Liver (tissue), 9 donors: ENCODE data around the gene TFDP1. TPM values are rescaled to one million over a fixed set of nuclear protein-coding genes. Genes with fewer than 3 reads are reported as not detected.

Source experiments
- DNase-seq: peaks from one replicate; pipeline ENCODE4 v3.0.0-alpha.2; 2017; ENCODE audit warnings: low spot score
- H3K27ac ChIP-seq, 2 donors: one replicate each; pipeline ENCODE4 v1.7.0; 2013; ENCODE audit warnings: inconsistent platforms in 2 of 2, low read length in 2 of 2, control low read depth in 1 of 2, low read depth in 1 of 2, mild to moderate bottlenecking in 1 of 2
- H3K27me3 ChIP-seq, 4 donors: one replicate each; pipeline versions ENCODE4 v1.6.1 to v1.7.0; 2013; ENCODE audit warnings: low read length in 3 of 4, inconsistent platforms in 1 of 4, mild to moderate bottlenecking in 1 of 4, moderate library complexity in 1 of 4; ENCODE audit not compliant: control insufficient read depth in 4 of 4, insufficient read depth in 4 of 4
- H3K36me3 ChIP-seq, 4 donors: one replicate each; pipeline versions ENCODE4 v1.6.1 to v1.7.0; 2013; ENCODE audit warnings: low read length in 3 of 4, mild to moderate bottlenecking in 3 of 4, low read depth in 1 of 4, moderate library complexity in 1 of 4; ENCODE audit not compliant: control insufficient read depth in 4 of 4, insufficient read depth in 3 of 4
- H3K4me1 ChIP-seq, 4 donors: one replicate each; pipeline versions ENCODE4 v1.6.1 to v1.7.0; 2013; ENCODE audit warnings: low read length in 3 of 4, mild to moderate bottlenecking in 3 of 4, moderate library complexity in 1 of 4; ENCODE audit not compliant: control insufficient read depth in 4 of 4, insufficient read depth in 4 of 4
- H3K4me3 ChIP-seq, 3 donors: one replicate each; pipeline versions ENCODE4 v1.6.1 to v1.7.0; 2013; ENCODE audit warnings: low read length in 3 of 3, control low read depth in 1 of 3, low read depth in 1 of 3, mild to moderate bottlenecking in 1 of 3
- H3K9ac ChIP-seq, 2 donors: one replicate each; pipeline ENCODE4 v1.7.0; 2013; ENCODE audit warnings: low read length in 2 of 2, mild to moderate bottlenecking in 2 of 2, moderate library complexity in 2 of 2, control low read depth in 1 of 2, low read depth in 1 of 2
- H3K9me3 ChIP-seq, 4 donors: one replicate each; pipeline versions ENCODE4 v1.6.1 to v1.7.0; 2013; ENCODE audit warnings: low read length in 3 of 4; ENCODE audit not compliant: control insufficient read depth in 4 of 4
- FOXA1 ChIP-seq: IDR thresholded peaks from 2 replicates; pipeline ENCODE4 v1.6.1; 2016; ENCODE audit warnings: antibody characterized with exemption
- FOXA2 ChIP-seq: IDR thresholded peaks from 2 replicates; pipeline ENCODE4 v1.6.1; 2016; ENCODE audit warnings: antibody characterized with exemption
- HNF4G ChIP-seq: IDR thresholded peaks from 2 replicates; pipeline ENCODE4 v1.6.1; 2016; ENCODE audit warnings: antibody characterized with exemption
- JUND ChIP-seq, 2 donors: IDR thresholded peaks; 2 replicates each; pipeline ENCODE4 v1.6.1; 2016; ENCODE audit warnings: antibody characterized with exemption in 2 of 2
- NR2F2 ChIP-seq: IDR thresholded peaks from 2 replicates; pipeline ENCODE4 v1.6.1; 2016; ENCODE audit warnings: antibody characterized with exemption
- RAD21 ChIP-seq, 2 donors: IDR thresholded peaks; 2 replicates each; pipeline ENCODE4 v1.6.1; 2016; ENCODE audit warnings: antibody characterized with exemption in 2 of 2, mild to moderate bottlenecking in 2 of 2
- RXRA ChIP-seq, 2 donors: IDR thresholded peaks; 2 replicates each; pipeline ENCODE4 v1.6.1; 2017 to 2018; ENCODE audit warnings: antibody characterized with exemption in 2 of 2, mild to moderate bottlenecking in 1 of 2
- SP1 ChIP-seq: IDR thresholded peaks from 2 replicates; pipeline ENCODE4 v1.6.1; 2018; ENCODE audit warnings: antibody characterized with exemption, mild to moderate bottlenecking
- TAF1 ChIP-seq: conservative IDR thresholded peaks from 2 replicates; pipeline ENCODE4 v1.6.1; 2016; ENCODE audit warnings: antibody characterized with exemption, mild to moderate bottlenecking
- YY1 ChIP-seq: IDR thresholded peaks from 2 replicates; pipeline ENCODE4 v1.6.1; 2016; ENCODE audit warnings: antibody characterized with exemption, mild to moderate bottlenecking
- whole genome bisulfite sequencing: extraction: QIAGEN DNeasy Blood & Tissue Kit; methylation state at CpG from one replicate; pipeline ENCODE4 v1.1.7; 2013; 5-methylcytosine and 5-hydroxymethylcytosine counted together
- polyA plus RNA-seq, 2 donors: library from polyadenylated mRNA; stranded (reverse) in 1 of 2; unstranded in 1 of 2; fragments of 200-250 nt in 1 of 2; fragments of >200 nt in 1 of 2; fragmentation: Nextera tagmentation in 1 of 2; extraction: Ambion mirVana in 1 of 2; gene quantifications; one replicate each; pipeline versions ENCODE4 v1.2.1 to v1.2.3, GENCODE V29; 2013 to 2015
- total RNA-seq, 2 donors: library from RNA; depleted of rRNA; stranded (reverse); fragments of >200 nt; gene quantifications; one replicate each; pipeline ENCODE4 v1.2.3, GENCODE V29; 2014
- TF ChIP-seq, protein P1 (sequence below): IDR thresholded peaks from 2 replicates; pipeline ENCODE4 v1.6.1; 2016; ENCODE audit warnings: antibody characterized with exemption
- TF ChIP-seq, protein P2 (sequence below): IDR thresholded peaks from 2 replicates; pipeline ENCODE4 v1.6.1; 2016; ENCODE audit warnings: antibody characterized with exemption
- TF ChIP-seq, protein P3 (sequence below): IDR thresholded peaks from 2 replicates; pipeline ENCODE4 v1.6.1; 2016; ENCODE audit warnings: antibody characterized with exemption
- TF ChIP-seq, protein P4 (sequence below): fragments of 150-350 bp; IDR thresholded peaks from 2 replicates; pipeline ENCODE4 v1.5.1; 2017; ENCODE audit warnings: improper control_type of control experiment, low read depth, low read length; ENCODE audit not compliant: missing input control
- TF ChIP-seq, protein P5 (sequence below): IDR thresholded peaks from 2 replicates; pipeline ENCODE4 v1.6.1; 2016; ENCODE audit warnings: antibody characterized with exemption, mild to moderate bottlenecking
- donor health status: healthy.
- donor health status: healthy.
- donor health status: healthy.
- donor health status: healthy.
- donor health status: healthy.

Gene TFDP1
- total and polyA plus RNA-seq, 4 donors: 9.9 to 140 (median 17.8) TPM

DNA sequence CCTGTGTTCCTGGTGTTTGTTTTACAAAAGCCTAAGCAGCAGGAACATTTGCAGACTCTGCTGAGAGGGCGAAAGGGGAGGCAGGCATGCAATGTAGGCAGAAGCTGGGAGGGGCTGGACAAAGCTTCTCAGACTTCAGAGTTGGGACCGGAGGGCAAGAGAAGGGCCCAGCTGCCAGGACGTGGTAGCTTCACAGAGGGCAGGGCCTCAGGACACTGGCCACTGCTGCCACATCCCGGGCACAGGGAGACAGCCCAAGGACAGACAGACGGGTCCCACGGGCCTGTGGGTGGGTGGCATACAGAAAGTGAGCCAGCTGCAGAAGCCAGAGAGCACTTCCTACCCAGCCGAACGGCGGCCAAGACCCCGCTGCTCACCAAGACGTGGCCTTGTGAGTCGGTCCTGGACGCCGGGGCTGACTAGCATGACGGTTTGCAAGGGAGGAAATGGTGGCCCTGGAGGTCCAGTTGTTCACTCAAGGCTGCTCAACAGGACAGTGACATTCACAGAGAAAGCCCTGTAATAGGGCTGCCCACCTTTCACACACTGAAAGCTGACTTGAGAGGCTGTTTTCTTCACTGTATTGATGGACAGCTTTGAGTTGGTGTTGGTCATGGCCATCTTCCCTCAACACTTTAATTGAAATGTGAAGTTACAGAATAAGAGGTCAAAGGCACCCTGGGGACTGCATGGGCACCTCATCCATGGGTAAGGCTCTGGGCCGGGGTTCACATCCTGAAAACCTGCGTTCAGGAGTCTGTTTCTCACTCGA, 23.7 kb upstream of the TFDP1 start:
- WGBS: 94% methylated on average over 18 of the region's 18 CpGs
- Histone ChIP-seq H3K27me3 (no peaks in the 10 kb centered on the region), H3K4me3 (no peak overlapping the region), H3K9me3 (no peaks in the 10 kb centered on the region), H3K9ac (no peak overlapping the region), H3K27ac (no peak overlapping the region), H3K36me3 (no peaks in the 10 kb centered on the region), H3K4me1 (peaks cover 0 to 9% (median 7%) of the 10 kb centered on the region in 4 donors)
- no peak for TF ChIP-seq TAF1
- TF ChIP-seq RXRA (IDR thresholded peaks at IDR 0.05): no peak
- no peak for TF ChIP-seq HNF4G
- TF ChIP-seq, protein P1, sequence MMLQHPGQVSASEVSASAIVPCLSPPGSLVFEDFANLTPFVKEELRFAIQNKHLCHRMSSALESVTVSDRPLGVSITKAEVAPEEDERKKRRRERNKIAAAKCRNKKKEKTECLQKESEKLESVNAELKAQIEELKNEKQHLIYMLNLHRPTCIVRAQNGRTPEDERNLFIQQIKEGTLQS: no peak
- no peak for TF ChIP-seq YY1
- TF ChIP-seq SP1: no peak
- no peak for TF ChIP-seq JUND (IDR thresholded peaks at IDR 0.05)
- TF ChIP-seq, protein P2, sequence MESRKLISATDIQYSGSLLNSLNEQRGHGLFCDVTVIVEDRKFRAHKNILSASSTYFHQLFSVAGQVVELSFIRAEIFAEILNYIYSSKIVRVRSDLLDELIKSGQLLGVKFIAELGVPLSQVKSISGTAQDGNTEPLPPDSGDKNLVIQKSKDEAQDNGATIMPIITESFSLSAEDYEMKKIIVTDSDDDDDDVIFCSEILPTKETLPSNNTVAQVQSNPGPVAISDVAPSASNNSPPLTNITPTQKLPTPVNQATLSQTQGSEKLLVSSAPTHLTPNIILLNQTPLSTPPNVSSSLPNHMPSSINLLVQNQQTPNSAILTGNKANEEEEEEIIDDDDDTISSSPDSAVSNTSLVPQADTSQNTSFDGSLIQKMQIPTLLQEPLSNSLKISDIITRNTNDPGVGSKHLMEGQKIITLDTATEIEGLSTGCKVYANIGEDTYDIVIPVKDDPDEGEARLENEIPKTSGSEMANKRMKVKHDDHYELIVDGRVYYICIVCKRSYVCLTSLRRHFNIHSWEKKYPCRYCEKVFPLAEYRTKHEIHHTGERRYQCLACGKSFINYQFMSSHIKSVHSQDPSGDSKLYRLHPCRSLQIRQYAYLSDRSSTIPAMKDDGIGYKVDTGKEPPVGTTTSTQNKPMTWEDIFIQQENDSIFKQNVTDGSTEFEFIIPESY: no peak
- no peak for TF ChIP-seq FOXA2
- TF ChIP-seq, protein P3, sequence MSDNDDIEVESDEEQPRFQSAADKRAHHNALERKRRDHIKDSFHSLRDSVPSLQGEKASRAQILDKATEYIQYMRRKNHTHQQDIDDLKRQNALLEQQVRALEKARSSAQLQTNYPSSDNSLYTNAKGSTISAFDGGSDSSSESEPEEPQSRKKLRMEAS: no peak
- no peak for TF ChIP-seq NR2F2
- TF ChIP-seq, protein P4, sequence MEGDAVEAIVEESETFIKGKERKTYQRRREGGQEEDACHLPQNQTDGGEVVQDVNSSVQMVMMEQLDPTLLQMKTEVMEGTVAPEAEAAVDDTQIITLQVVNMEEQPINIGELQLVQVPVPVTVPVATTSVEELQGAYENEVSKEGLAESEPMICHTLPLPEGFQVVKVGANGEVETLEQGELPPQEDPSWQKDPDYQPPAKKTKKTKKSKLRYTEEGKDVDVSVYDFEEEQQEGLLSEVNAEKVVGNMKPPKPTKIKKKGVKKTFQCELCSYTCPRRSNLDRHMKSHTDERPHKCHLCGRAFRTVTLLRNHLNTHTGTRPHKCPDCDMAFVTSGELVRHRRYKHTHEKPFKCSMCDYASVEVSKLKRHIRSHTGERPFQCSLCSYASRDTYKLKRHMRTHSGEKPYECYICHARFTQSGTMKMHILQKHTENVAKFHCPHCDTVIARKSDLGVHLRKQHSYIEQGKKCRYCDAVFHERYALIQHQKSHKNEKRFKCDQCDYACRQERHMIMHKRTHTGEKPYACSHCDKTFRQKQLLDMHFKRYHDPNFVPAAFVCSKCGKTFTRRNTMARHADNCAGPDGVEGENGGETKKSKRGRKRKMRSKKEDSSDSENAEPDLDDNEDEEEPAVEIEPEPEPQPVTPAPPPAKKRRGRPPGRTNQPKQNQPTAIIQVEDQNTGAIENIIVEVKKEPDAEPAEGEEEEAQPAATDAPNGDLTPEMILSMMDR: no peak
- no peak for TF ChIP-seq FOXA1
- TF ChIP-seq, protein P5, sequence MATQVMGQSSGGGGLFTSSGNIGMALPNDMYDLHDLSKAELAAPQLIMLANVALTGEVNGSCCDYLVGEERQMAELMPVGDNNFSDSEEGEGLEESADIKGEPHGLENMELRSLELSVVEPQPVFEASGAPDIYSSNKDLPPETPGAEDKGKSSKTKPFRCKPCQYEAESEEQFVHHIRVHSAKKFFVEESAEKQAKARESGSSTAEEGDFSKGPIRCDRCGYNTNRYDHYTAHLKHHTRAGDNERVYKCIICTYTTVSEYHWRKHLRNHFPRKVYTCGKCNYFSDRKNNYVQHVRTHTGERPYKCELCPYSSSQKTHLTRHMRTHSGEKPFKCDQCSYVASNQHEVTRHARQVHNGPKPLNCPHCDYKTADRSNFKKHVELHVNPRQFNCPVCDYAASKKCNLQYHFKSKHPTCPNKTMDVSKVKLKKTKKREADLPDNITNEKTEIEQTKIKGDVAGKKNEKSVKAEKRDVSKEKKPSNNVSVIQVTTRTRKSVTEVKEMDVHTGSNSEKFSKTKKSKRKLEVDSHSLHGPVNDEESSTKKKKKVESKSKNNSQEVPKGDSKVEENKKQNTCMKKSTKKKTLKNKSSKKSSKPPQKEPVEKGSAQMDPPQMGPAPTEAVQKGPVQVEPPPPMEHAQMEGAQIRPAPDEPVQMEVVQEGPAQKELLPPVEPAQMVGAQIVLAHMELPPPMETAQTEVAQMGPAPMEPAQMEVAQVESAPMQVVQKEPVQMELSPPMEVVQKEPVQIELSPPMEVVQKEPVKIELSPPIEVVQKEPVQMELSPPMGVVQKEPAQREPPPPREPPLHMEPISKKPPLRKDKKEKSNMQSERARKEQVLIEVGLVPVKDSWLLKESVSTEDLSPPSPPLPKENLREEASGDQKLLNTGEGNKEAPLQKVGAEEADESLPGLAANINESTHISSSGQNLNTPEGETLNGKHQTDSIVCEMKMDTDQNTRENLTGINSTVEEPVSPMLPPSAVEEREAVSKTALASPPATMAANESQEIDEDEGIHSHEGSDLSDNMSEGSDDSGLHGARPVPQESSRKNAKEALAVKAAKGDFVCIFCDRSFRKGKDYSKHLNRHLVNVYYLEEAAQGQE: no peak
- no peak for TF ChIP-seq RAD21 (IDR thresholded peaks at IDR 0.05)
- DNase-seq: peak; percentile 28
